Mesenteric fat pad (tissue), 1 donor: Measurements from ENCODE around the gene NSD2. TPM values are rescaled to one million over a fixed set of nuclear protein-coding genes. Genes with fewer than 3 reads are reported as not detected.

Experiments used
- microRNA-seq: library from miRNA; unstranded; fragments of <30 nt; microRNA quantifications from one replicate; pipeline ENCODE4 v1.2.0, GENCODE V29; 2020; ENCODE audit warnings: borderline number of aligned reads
- total RNA-seq: library from RNA; stranded (reverse); fragmentation: NEBNext Ultra II Directional; extraction: Animal tissue kit (Norgen Biotek cat#: 25700); gene quantifications from one replicate; pipeline ENCODE4 v1.2.1, GENCODE V29; 2021
- donor health status: DM: yes; HTN: yes; CAD: no.

NSD2 gene
- total RNA-seq, 1 donor from 2014 or later = 43.7 TPM

Small RNA genes lying within 50 kb of the gene (microRNA-seq; reads per million reads assigned to microRNA genes)
- gene MIR943 = not detected

Other genes with a start within 250 kb of the NSD2 start
- 2.9 TPM for gene FAM53A, start 187.1 kb upstream of the NSD2 start, total RNA-seq
- gene SLBP, start 159.1 kb upstream of the NSD2 start, total RNA-seq = 31.2 TPM
- 33.6 TPM for gene TMEM129, start 150.1 kb upstream of the NSD2 start, total RNA-seq
- gene TACC3, start 149.9 kb upstream of the NSD2 start, total RNA-seq = 10.2 TPM
- gene FGFR3, start 78.1 kb upstream of the NSD2 start, total RNA-seq = 0.90 TPM
- 75.1 TPM for gene LETM1, start 15.2 kb upstream of the NSD2 start, total RNA-seq
- 15.5 TPM for gene NELFA, start 137.6 kb downstream of the NSD2 start, total RNA-seq
- 67.3 TPM for gene NAT8L, start 187.9 kb downstream of the NSD2 start, total RNA-seq